Adrenal gland (tissue), 12 donors: ENCODE results near the gene RIMBP2. TPM values are rescaled to one million over a fixed set of nuclear protein-coding genes. Genes with fewer than 3 reads are reported as not detected.

Experiments
- DNase-seq, 7 donors: peaks; one replicate each; pipeline ENCODE4 v3.0.0-alpha.2; 2019 to 2020
- H3K27ac ChIP-seq, 5 donors: fragments of 200-600 bp; sonication (generic) in 4 of 5; 1 replicate in 3 of 5; 2 replicates in 2 of 5; pipeline versions ENCODE4 v1.5.1 to v1.8.0; 2016 to 2020; ENCODE audit warnings: mild to moderate bottlenecking in 1 of 5
- H3K27me3 ChIP-seq: fragments of 200-600 bp; 2 replicates; pipeline ENCODE4 v1.8.0; 2021
- H3K36me3 ChIP-seq, 2 donors: fragments of 200-600 bp; replicated peaks in 1 of 2; 1 replicate in 1 of 2; 2 replicates in 1 of 2; pipeline versions ENCODE4 v1.5.1 to v1.8.0; 2018 to 2022
- H3K4me1 ChIP-seq, 2 donors: fragments of 200-600 bp; replicated peaks in 1 of 2; 1 replicate in 1 of 2; 2 replicates in 1 of 2; pipeline versions ENCODE4 v1.5.1 to v1.8.0; 2018 to 2021
- H3K4me3 ChIP-seq, 4 donors: fragments of 200-600 bp; sonication (generic) in 3 of 4; one replicate each; pipeline ENCODE4 v1.5.1; 2016 to 2018
- H3K9me3 ChIP-seq, 3 donors: fragments of 200-600 bp; sonication (generic) in 1 of 3; replicated peaks in 1 of 3; 1 replicate in 2 of 3; 2 replicates in 1 of 3; pipeline versions ENCODE4 v1.5.1 to v1.8.0; 2016 to 2021
- CTCF ChIP-seq, 6 experiments: fragments of 450-650 bp in 4 of 6; fragments of 200-600 bp in 2 of 6; sonication (generic) in 1 of 6; IDR thresholded peaks; 1 replicate in 5 of 6; 2 replicates in 1 of 6; pipeline versions ENCODE4 v1.5.1 to v1.8.0; 2016 to 2021; ENCODE audit warnings: antibody characterized with exemption in 6 of 6, mild to moderate bottlenecking in 2 of 6, moderate library complexity in 1 of 6
- POLR2A ChIP-seq, 2 donors: fragments of 450-650 bp; IDR thresholded peaks; one replicate each; pipeline ENCODE4 v1.6.1; 2017; ENCODE audit warnings: antibody characterized with exemption in 2 of 2, mild to moderate bottlenecking in 2 of 2, moderate library complexity in 1 of 2
- WGBS, 4 donors: extraction: QIAGEN DNeasy Blood & Tissue Kit in 2 of 4; methylation state at CpG; one replicate each; pipeline versions ENCODE4 v1.1.5 to v1.1.7; 2013 to 2017; 5-methylcytosine and 5-hydroxymethylcytosine counted together
- intact Hi-C, 2 donors: fragments of 100-400 bp; cut with DNase I; formaldehyde crosslinking; loops; one replicate each; pipeline versions ENCODE4 v1.14.1 to v1.15.0; 2022 to 2023
- polyA plus RNA-seq, 3 donors: library from polyadenylated mRNA; stranded (reverse); fragments of 200-250 nt in 2 of 3; fragments of 350-450 nt in 1 of 3; fragmentation: Illumina TruSeq in 1 of 3; extraction: RNeasy Lipid Tissue Mini Kit (QIAGEN cat#74804) in 1 of 3; gene quantifications; one replicate each; pipeline ENCODE4 v1.2.3, GENCODE V29; 2013 to 2014
- total RNA-seq, 9 donors: library from RNA; depleted of rRNA in 4 of 9; stranded (reverse); fragments of >200 nt in 4 of 9; fragments of 120-200 nt in 1 of 9; fragmentation: NEBNext Ultra II Directional in 1 of 9; extraction: Animal tissue kit (Norgen Biotek cat#: 25700) in 1 of 9; gene quantifications; one replicate each; pipeline versions ENCODE4 v1.1.0 to v1.2.4, GENCODE V29; 2013 to 2023
- donor health status: healthy with polysubstance abuse.
- donor health status: Bipolar disorder and iron deficiency.
- donor health status: DM: yes; HTN: yes; CAD: no.
- donor health status: DM: no; HTN: no; CAD: no.
- donor health status: DM: no; HTN: no; CAD: no.
- donor health status: DM: yes; HTN: yes; CAD: no.

RIMBP2 gene
- total and polyA plus RNA-seq, 12 donors, result 0.18 to 23.9 (median 6.3) TPM; not detected in 2

GRCh38 chr12:130748786-130749185 is 32.7 kb upstream of the RIMBP2 start:
- H3K27me3 ChIP-seq, result no peaks in the 10 kb centered on the region
- no peaks in the 10 kb centered on the region for H3K9me3 ChIP-seq
- H3K4me3 ChIP-seq, result no peak overlapping the region
- no peak overlapping the region for H3K27ac ChIP-seq
- no peak for DNase-seq
- intact Hi-C loops, result no loop called here
- TF ChIP-seq POLR2A (IDR thresholded peaks at IDR 0.05) (no peak), CTCF (IDR thresholded peaks at IDR 0.05) (no peak)
- whole genome bisulfite sequencing, 4 donors, result 49 to 58% (median 56%) methylated on average over 8 to 10 of the region's 10 CpGs
- no peaks in the 10 kb centered on the region for H3K4me1 ChIP-seq
- no peaks in the 10 kb centered on the region for H3K36me3 ChIP-seq

GRCh38 chr12:130747867-130748740 is 32.0 kb upstream of the RIMBP2 start:
- no peaks in the 10 kb centered on the region for H3K36me3 ChIP-seq
- peak; percentile 63 to 93 (median 83) for DNase-seq
- H3K4me3 ChIP-seq, result no peak overlapping the region
- TF ChIP-seq POLR2A (IDR thresholded peaks at IDR 0.05), result no peak
- peak; percentile 64 to 90 (median 74) for TF ChIP-seq CTCF (IDR thresholded peaks at IDR 0.05)
- H3K9me3 ChIP-seq, result no peaks in the 10 kb centered on the region
- H3K4me1 ChIP-seq, result no peaks in the 10 kb centered on the region
- intact Hi-C loops, result no loop called here
- 7 to 10% (median 7%) methylated on average over 11 to 13 of the region's 13 CpGs for WGBS, 4 donors
- no peak overlapping the region for H3K27ac ChIP-seq
- H3K27me3 ChIP-seq, result no peaks in the 10 kb centered on the region

- H3K4me3 ChIP-seq, result no peak overlapping the region
- WGBS, 4 donors, result 55 to 83% (median 69%) methylated on average over 6 to 9 of the region's 9 CpGs
- no peaks in the 10 kb centered on the region for H3K4me1 ChIP-seq
- no peaks in the 10 kb centered on the region for H3K36me3 ChIP-seq
- TF ChIP-seq CTCF (IDR thresholded peaks at IDR 0.05) (no peak), POLR2A (IDR thresholded peaks at IDR 0.05) (no peak)
- no peaks in the 10 kb centered on the region for H3K27me3 ChIP-seq
- intact Hi-C loops, result no loop called here
- peak in 1 of 7 donors; percentile 42 for DNase-seq
- no peak overlapping the region for H3K27ac ChIP-seq
- H3K9me3 ChIP-seq, result no peaks in the 10 kb centered on the region
Observed at GRCh38 chr12:130746546-130746945, 30.4 kb upstream of the RIMBP2 start.

GRCh38 chr12:130745921-130746320 is 29.8 kb upstream of the RIMBP2 start:
- 81 to 88% (median 85%) methylated on average over 4 of the region's 4 CpGs for WGBS, 4 donors
- no peaks in the 10 kb centered on the region for H3K36me3 ChIP-seq
- TF ChIP-seq POLR2A (IDR thresholded peaks at IDR 0.05), result no peak
- no peak for TF ChIP-seq CTCF (IDR thresholded peaks at IDR 0.05)
- no peak overlapping the region for H3K27ac ChIP-seq
- no peaks in the 10 kb centered on the region for H3K4me1 ChIP-seq
- H3K27me3 ChIP-seq, result no peaks in the 10 kb centered on the region
- H3K9me3 ChIP-seq, result no peaks in the 10 kb centered on the region
- no peak overlapping the region for H3K4me3 ChIP-seq
- peak in 1 of 7 donors; percentile 14 for DNase-seq
- intact Hi-C loops, result no loop called here
